ENCODE measurements around the gene CCDC69. TPM values are rescaled to one million over a fixed set of nuclear protein-coding genes. Genes with fewer than 3 reads are reported as not detected.

Gene CCDC69
- total and polyA plus RNA-seq, 4 donors: 15.4 to 73.6 (median 61.9) TPM

DNA sequence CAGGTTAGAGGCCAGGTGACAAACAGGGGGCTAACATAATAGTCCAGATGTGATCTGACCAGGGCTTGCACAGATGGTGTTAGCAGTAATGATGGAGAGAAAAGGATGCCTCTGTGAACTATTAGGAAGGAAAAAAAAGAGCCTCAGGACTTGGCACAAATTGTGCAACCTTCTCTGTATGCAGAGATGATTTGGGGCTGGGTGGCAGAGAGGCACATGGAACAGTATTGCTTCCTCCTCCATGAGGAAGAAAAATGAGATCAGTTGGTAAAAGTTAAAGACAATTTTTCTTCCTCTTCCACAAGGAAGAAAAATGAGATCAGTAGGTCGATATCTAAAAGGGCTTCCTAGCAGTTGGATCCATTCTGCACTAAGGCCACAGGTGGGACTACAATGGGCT lies 52.4 kb downstream of the CCDC69 start:
- Histone ChIP-seq H3K9me3 (ENCODE audit: control insufficient read depth in 4 of 4, insufficient read depth in 3 of 4, low read length in 3 of 4) (no peaks in the 10 kb centered on the region), H3K9ac (ENCODE audit: insufficient read depth in 1 of 2, low read length in 2 of 2) (no peak overlapping the region), H3K27ac (ENCODE audit: low read depth in 1 of 2, low read length in 1 of 2) (no peak overlapping the region), H3K4me1 (ENCODE audit: control insufficient read depth in 5 of 5, insufficient read depth in 5 of 5, low read length in 5 of 5) (no peaks in the 10 kb centered on the region), H3K36me3 (ENCODE audit: control insufficient read depth in 4 of 4, insufficient read depth in 4 of 4, low read length in 4 of 4) (no peaks in the 10 kb centered on the region), H3K4me3 (no peak overlapping the region), H3K27me3 (ENCODE audit: control insufficient read depth in 3 of 3, insufficient read depth in 3 of 3, low read length in 2 of 3) (no peaks in the 10 kb centered on the region)
- TF ChIP-seq, protein P1, sequence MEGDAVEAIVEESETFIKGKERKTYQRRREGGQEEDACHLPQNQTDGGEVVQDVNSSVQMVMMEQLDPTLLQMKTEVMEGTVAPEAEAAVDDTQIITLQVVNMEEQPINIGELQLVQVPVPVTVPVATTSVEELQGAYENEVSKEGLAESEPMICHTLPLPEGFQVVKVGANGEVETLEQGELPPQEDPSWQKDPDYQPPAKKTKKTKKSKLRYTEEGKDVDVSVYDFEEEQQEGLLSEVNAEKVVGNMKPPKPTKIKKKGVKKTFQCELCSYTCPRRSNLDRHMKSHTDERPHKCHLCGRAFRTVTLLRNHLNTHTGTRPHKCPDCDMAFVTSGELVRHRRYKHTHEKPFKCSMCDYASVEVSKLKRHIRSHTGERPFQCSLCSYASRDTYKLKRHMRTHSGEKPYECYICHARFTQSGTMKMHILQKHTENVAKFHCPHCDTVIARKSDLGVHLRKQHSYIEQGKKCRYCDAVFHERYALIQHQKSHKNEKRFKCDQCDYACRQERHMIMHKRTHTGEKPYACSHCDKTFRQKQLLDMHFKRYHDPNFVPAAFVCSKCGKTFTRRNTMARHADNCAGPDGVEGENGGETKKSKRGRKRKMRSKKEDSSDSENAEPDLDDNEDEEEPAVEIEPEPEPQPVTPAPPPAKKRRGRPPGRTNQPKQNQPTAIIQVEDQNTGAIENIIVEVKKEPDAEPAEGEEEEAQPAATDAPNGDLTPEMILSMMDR (IDR thresholded peaks at IDR 0.05; ENCODE audit: control extremely low read depth, extremely low read depth): no peak
- no peak for ATAC-seq (ENCODE audit: insufficient read depth, low FRiP score)
- DNase-seq: no peak
- WGBS, 2 donors: 44 to 46% methylated on average over 1 of the region's 1 CpG

DNA sequence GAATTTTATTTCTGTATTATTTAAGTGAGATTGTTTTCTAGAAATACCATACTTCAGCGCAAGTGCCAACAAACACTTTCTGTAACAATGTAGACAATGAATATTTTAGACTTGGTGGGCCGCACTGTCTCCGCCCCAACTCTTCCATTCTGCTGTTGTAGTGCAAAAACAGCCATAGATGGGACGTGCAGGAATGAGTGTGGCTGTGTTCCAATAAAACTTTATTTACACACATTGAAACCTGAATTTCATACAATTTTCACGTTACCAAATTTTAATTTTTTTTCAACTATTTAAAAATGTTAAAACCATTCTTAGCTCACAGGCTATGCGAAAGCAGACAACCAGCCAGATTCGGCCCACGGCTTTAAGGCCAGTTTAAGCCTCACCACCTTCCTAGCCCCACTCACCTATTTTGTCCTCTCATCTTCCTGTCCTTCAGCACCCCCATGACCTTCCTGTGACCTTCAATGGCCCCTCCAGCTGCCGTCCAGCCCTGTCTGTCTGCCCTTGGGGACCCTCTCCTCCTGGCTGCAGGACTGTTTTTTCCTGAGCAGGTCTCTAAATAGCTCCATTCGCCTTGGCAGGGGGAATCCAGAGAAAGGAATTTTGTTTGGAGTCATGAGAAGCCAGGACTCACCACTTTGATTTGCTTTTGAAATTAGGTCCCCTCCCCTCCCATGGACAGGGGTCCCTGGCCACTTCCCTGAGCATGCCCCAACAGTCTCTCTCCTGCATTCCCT lies 55.1 kb downstream of the CCDC69 start:
- TF ChIP-seq, protein P1 (IDR thresholded peaks at IDR 0.05; ENCODE audit: control extremely low read depth, extremely low read depth): no peak
- no peak for ATAC-seq (ENCODE audit: insufficient read depth, low FRiP score)
- Histone ChIP-seq H3K36me3 (ENCODE audit: control insufficient read depth in 4 of 4, insufficient read depth in 4 of 4, low read length in 4 of 4) (no peaks in the 10 kb centered on the region), H3K9ac (ENCODE audit: insufficient read depth in 1 of 2, low read length in 2 of 2) (no peak overlapping the region), H3K9me3 (ENCODE audit: control insufficient read depth in 4 of 4, insufficient read depth in 3 of 4, low read length in 3 of 4) (no peaks in the 10 kb centered on the region), H3K4me1 (ENCODE audit: control insufficient read depth in 5 of 5, insufficient read depth in 5 of 5, low read length in 5 of 5) (no peaks in the 10 kb centered on the region), H3K27ac (ENCODE audit: low read depth in 1 of 2, low read length in 1 of 2) (no peak overlapping the region), H3K4me3 (no peak overlapping the region), H3K27me3 (ENCODE audit: control insufficient read depth in 3 of 3, insufficient read depth in 3 of 3, low read length in 2 of 3) (no peaks in the 10 kb centered on the region)
- DNase-seq: no peak
- 55 to 85% methylated on average over 10 of the region's 10 CpGs for WGBS, 2 donors

DNA sequence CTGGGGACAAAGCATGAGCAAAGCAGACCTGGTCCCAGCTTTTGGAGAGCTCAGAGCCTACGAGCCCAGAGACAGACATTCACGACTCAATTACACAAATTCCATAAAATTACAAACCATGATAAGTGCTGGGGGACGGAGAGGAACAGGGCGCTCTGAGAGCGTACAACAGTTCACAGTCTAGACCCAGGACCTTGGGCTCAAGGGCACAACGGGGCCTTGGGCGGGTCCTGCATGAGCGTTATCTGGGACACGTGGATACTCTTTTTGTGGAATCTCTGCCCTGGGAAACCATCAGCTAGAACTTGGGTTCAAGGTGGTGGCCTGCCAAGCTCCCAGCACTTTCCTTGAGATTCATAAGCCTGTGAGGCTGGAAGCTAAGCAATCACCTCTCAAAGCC lies 56.9 kb downstream of the CCDC69 start:
- 89 to 96% methylated on average over 9 of the region's 9 CpGs for WGBS, 2 donors
- no peak for ATAC-seq (ENCODE audit: insufficient read depth, low FRiP score)
- H3K4me1 ChIP-seq (ENCODE audit: control insufficient read depth in 5 of 5, insufficient read depth in 5 of 5, low read length in 5 of 5): peaks cover 0 to 8% (median 0%) of the 10 kb centered on the region in 5 donors
- no peak overlapping the region for H3K4me3 ChIP-seq
- TF ChIP-seq, protein P1 (IDR thresholded peaks at IDR 0.05; ENCODE audit: control extremely low read depth, extremely low read depth): no peak
- H3K27me3 ChIP-seq (ENCODE audit: control insufficient read depth in 3 of 3, insufficient read depth in 3 of 3, low read length in 2 of 3): no peaks in the 10 kb centered on the region
- no peak overlapping the region for H3K9ac ChIP-seq (ENCODE audit: insufficient read depth in 1 of 2, low read length in 2 of 2)
- DNase-seq: no peak
- H3K27ac ChIP-seq (ENCODE audit: low read depth in 1 of 2, low read length in 1 of 2): no peak overlapping the region
- H3K36me3 ChIP-seq (ENCODE audit: control insufficient read depth in 4 of 4, insufficient read depth in 4 of 4, low read length in 4 of 4): no peaks in the 10 kb centered on the region
- H3K9me3 ChIP-seq (ENCODE audit: control insufficient read depth in 4 of 4, insufficient read depth in 3 of 4, low read length in 3 of 4): no peaks in the 10 kb centered on the region

All from lung (tissue), 12 donors.